Upper lobe of left lung (tissue), 4 donors: ENCODE measurements around the gene SLC22A16.

Experiments
- CTCF ChIP-seq, 6 experiments: fragments of 450-650 bp in 4 of 6; fragments of 200-600 bp in 2 of 6; sonication (generic) in 2 of 6; IDR thresholded peaks; one replicate each; pipeline ENCODE4 v1.5.1; 2016 to 2019; ENCODE audit warnings: antibody characterized with exemption in 6 of 6
- POLR2AphosphoS5 ChIP-seq, 2 donors: sonication (generic); formaldehyde crosslinking; IDR thresholded peaks; one replicate each; pipeline ENCODE4 v1.5.1; 2017; ENCODE audit warnings: antibody characterized with exemption in 2 of 2

- no peak for TF ChIP-seq POLR2AphosphoS5 (IDR thresholded peaks at IDR 0.05)
- no peak for TF ChIP-seq CTCF (IDR thresholded peaks at IDR 0.05)
Observed at GRCh38 chr6:110439356-110439755, 37.1 kb downstream of the SLC22A16 start.
